ENCODE data around the gene RNASEL.

RNASEL gene

GRCh38 chr1:182620924-182621585 is 32.0 kb upstream of the RNASEL start:
- no peak for DNase-seq (ENCODE audit: low spot score)

- no peak for DNase-seq (ENCODE audit: low spot score)
Measured at GRCh38 chr1:182617734-182618351, 28.8 kb upstream of the RNASEL start.

GRCh38 chr1:182617014-182617429 is 28.0 kb upstream of the RNASEL start:
- no peak for DNase-seq (ENCODE audit: low spot score)

- DNase-seq (ENCODE audit: low spot score), result peak; percentile 69
Measured at GRCh38 chr1:182616130-182617013, 27.3 kb upstream of the RNASEL start.

GRCh38 chr1:182615468-182616129 is 26.5 kb upstream of the RNASEL start:
- DNase-seq (ENCODE audit: low spot score), result peak; percentile 75

- peak; percentile 76 for DNase-seq (ENCODE audit: low spot score)
Measured at GRCh38 chr1:182614796-182615454, 25.9 kb upstream of the RNASEL start.

GRCh38 chr1:182611787-182612186 is 22.7 kb upstream of the RNASEL start:
- no peak for DNase-seq (ENCODE audit: low spot score)

- no peak for DNase-seq (ENCODE audit: low spot score)
Measured at GRCh38 chr1:182611326-182611725, 22.3 kb upstream of the RNASEL start.

GRCh38 chr1:182610606-182611194 is 21.6 kb upstream of the RNASEL start:
- no peak for DNase-seq (ENCODE audit: low spot score)

GRCh38 chr1:182608845-182609610 is 20.0 kb upstream of the RNASEL start:
- no peak for DNase-seq (ENCODE audit: low spot score)

- no peak for DNase-seq (ENCODE audit: low spot score)
Measured at GRCh38 chr1:182608236-182608635, 19.2 kb upstream of the RNASEL start.

GRCh38 chr1:182607566-182607965 is 18.5 kb upstream of the RNASEL start:
- DNase-seq (ENCODE audit: low spot score), result no peak

- DNase-seq (ENCODE audit: low spot score), result peak; percentile 88
Measured at GRCh38 chr1:182604175-182605164, 15.4 kb upstream of the RNASEL start, which contains the start of gene RGS16. Gene RGS16 (minus strand): TSS chr1:182604389. CDS start chr1:182604259, 130 bp downstream.

- no peak for DNase-seq (ENCODE audit: low spot score)
Measured at GRCh38 chr1:182603646-182604174, 14.7 kb upstream of the RNASEL start.

GRCh38 chr1:182602935-182603645 is 14.0 kb upstream of the RNASEL start:
- DNase-seq (ENCODE audit: low spot score), result peak; percentile 20

- no peak for DNase-seq (ENCODE audit: low spot score)
Measured at GRCh38 chr1:182601913-182602312, 12.9 kb upstream of the RNASEL start.

GRCh38 chr1:182601416-182601786 is 12.3 kb upstream of the RNASEL start:
- DNase-seq (ENCODE audit: low spot score), result peak; percentile 79

GRCh38 chr1:182600745-182601415 is 11.8 kb upstream of the RNASEL start:
- no peak for DNase-seq (ENCODE audit: low spot score)

Data from globus pallidus (tissue), 1 donor.